Measurements from ENCODE around the gene CMTR1. TPM values are rescaled to one million over a fixed set of nuclear protein-coding genes. Genes with fewer than 3 reads are reported as not detected.
A peak's percentile ranks its signal among the peaks of the same experiment; 100 is the strongest.

Gene CMTR1
- total and polyA plus RNA-seq, 8 donors = 13.4 to 31.0 (median 17.2) TPM

- 72 to 82% methylated on average over 5 of the region's 5 CpGs for WGBS, 2 donors
- FAIRE-seq = no peak
- intact Hi-C loops (cut with DNase I) = no loop called here
Observed at GRCh38 chr6:37514321-37514771, 81.3 kb downstream of the CMTR1 start.

GRCh38 chr6:37514837-37515236, 81.8 kb downstream of the CMTR1 start:
- peaks cover 0 to 3% (median 0%) of the 10 kb centered on the region in 3 donors for H3K4me1 ChIP-seq
- intact Hi-C loops (cut with DNase I) = no loop called here
- H3K4me3 ChIP-seq = no peak overlapping the region
- 73 to 77% methylated on average over 7 of the region's 7 CpGs for WGBS, 2 donors
- no peak for TF ChIP-seq CTCF (IDR thresholded peaks at IDR 0.05)
- FAIRE-seq (no peak), ATAC-seq (peak in 3 of 4 donors; percentile 30 to 49 (median 44)), DNase-seq (peak in 1 of 6 donors; percentile 38)
- H3K27ac ChIP-seq = no peak overlapping the region
- no peaks in the 10 kb centered on the region for H3K27me3 ChIP-seq
- no peaks in the 10 kb centered on the region for H3K36me3 ChIP-seq
- H3K9me3 ChIP-seq = no peaks in the 10 kb centered on the region

More at GRCh38 chr6:37514321-37514771, 81.3 kb downstream of the CMTR1 start:
- Histone ChIP-seq H3K9me3 (no peaks in the 10 kb centered on the region), H3K27ac (no peak overlapping the region), H3K36me3 (no peaks in the 10 kb centered on the region), H3K4me3 (no peak overlapping the region), H3K4me1 (peaks cover 0 to 3% (median 0%) of the 10 kb centered on the region in 3 donors), H3K27me3 (no peaks in the 10 kb centered on the region)
- no peak for DNase-seq
- ATAC-seq = no peak
- TF ChIP-seq CTCF (IDR thresholded peaks at IDR 0.05) = no peak

- WGBS, 2 donors = 73 to 75% methylated on average over 9 of the region's 9 CpGs
- no peak overlapping the region for H3K4me3 ChIP-seq
- ATAC-seq = no peak
Observed at GRCh38 chr6:37515712-37516075, 82.7 kb downstream of the CMTR1 start.

GRCh38 chr6:37516076-37516919, 83.3 kb downstream of the CMTR1 start:
- no peak overlapping the region for H3K4me3 ChIP-seq
- H3K36me3 ChIP-seq = no peaks in the 10 kb centered on the region
- DNase-seq (peak in 5 of 6 donors; percentile 18 to 77 (median 54)), ATAC-seq (peak; percentile 63 to 84 (median 76)), FAIRE-seq (no peak)
- no peak for TF ChIP-seq CTCF (IDR thresholded peaks at IDR 0.05)
- intact Hi-C loops (cut with DNase I) = no loop called here
- WGBS, 2 donors = 25 to 28% methylated on average over 18 of the region's 18 CpGs
- H3K27ac ChIP-seq = no peak overlapping the region
- H3K27me3 ChIP-seq = no peaks in the 10 kb centered on the region
- peaks cover 0 to 3% (median 0%) of the 10 kb centered on the region in 3 donors for H3K4me1 ChIP-seq
- H3K9me3 ChIP-seq = no peaks in the 10 kb centered on the region

More at GRCh38 chr6:37515712-37516075, 82.7 kb downstream of the CMTR1 start:
- intact Hi-C loops (cut with DNase I) = no loop called here
- no peaks in the 10 kb centered on the region for H3K36me3 ChIP-seq
- H3K27me3 ChIP-seq = no peaks in the 10 kb centered on the region
- no peak for FAIRE-seq
- no peak for DNase-seq
- no peak for TF ChIP-seq CTCF (IDR thresholded peaks at IDR 0.05)
- no peaks in the 10 kb centered on the region for H3K9me3 ChIP-seq
- peaks cover 0 to 3% (median 0%) of the 10 kb centered on the region in 3 donors for H3K4me1 ChIP-seq
- no peak overlapping the region for H3K27ac ChIP-seq

Data from pancreas (tissue), 10 donors.